NCI-H2196 (cell line): Measurements from ENCODE around the gene CEP85L.

ENCODE experiments used
- DNase-seq: peaks from one replicate; lab custom pipeline; 2025; ENCODE audit not compliant: unreplicated experiment; lab: John Stamatoyannopoulos, UW

Gene CEP85L

GRCh38 chr6:118625833-118626232, 25.6 kb downstream of the CEP85L start:
- no peak for DNase-seq

- DNase-seq: no peak
Measured at GRCh38 chr6:118621799-118622470, 29.5 kb downstream of the CEP85L start.

GRCh38 chr6:118620202-118620601, 31.2 kb downstream of the CEP85L start:
- no peak for DNase-seq

GRCh38 chr6:118618676-118619377, 32.6 kb downstream of the CEP85L start:
- DNase-seq: peak; percentile 38

GRCh38 chr6:118617417-118617816, 34.0 kb downstream of the CEP85L start:
- DNase-seq: no peak

- no peak for DNase-seq
Measured at GRCh38 chr6:118611334-118611733, 40.1 kb downstream of the CEP85L start.

- no peak for DNase-seq
Measured at GRCh38 chr6:118606858-118607257, 44.5 kb downstream of the CEP85L start.

GRCh38 chr6:118606268-118606667, 45.1 kb downstream of the CEP85L start:
- DNase-seq: no peak

- no peak for DNase-seq
Measured at GRCh38 chr6:118603372-118603771, 48.0 kb downstream of the CEP85L start.

GRCh38 chr6:118602300-118602699, 49.1 kb downstream of the CEP85L start:
- DNase-seq: no peak

GRCh38 chr6:118598324-118598723, 53.1 kb downstream of the CEP85L start:
- DNase-seq: no peak

GRCh38 chr6:118597636-118598035, 53.8 kb downstream of the CEP85L start:
- no peak for DNase-seq

GRCh38 chr6:118596774-118597320, 54.5 kb downstream of the CEP85L start:
- no peak for DNase-seq

GRCh38 chr6:118594877-118595276, 56.5 kb downstream of the CEP85L start:
- DNase-seq: no peak

- DNase-seq: no peak
Measured at GRCh38 chr6:118591897-118592296, 59.5 kb downstream of the CEP85L start.

- DNase-seq: no peak
Measured at GRCh38 chr6:118589649-118590365, 61.6 kb downstream of the CEP85L start.

GRCh38 chr6:118589186-118589585, 62.2 kb downstream of the CEP85L start:
- no peak for DNase-seq

- DNase-seq: no peak
Measured at GRCh38 chr6:118588626-118589025, 62.8 kb downstream of the CEP85L start.

GRCh38 chr6:118586746-118587485, 64.5 kb downstream of the CEP85L start:
- DNase-seq: no peak

- DNase-seq: no peak
Measured at GRCh38 chr6:118584911-118585310, 66.5 kb downstream of the CEP85L start.

- DNase-seq: no peak
Measured at GRCh38 chr6:118581489-118581959, 69.9 kb downstream of the CEP85L start.
